GM18499 (cell line): ENCODE results near the gene PPP2R5E.
A peak's percentile ranks its signal among the peaks of the same experiment; 100 is the strongest.
"Not testable (repeated sequence)": the region's sequence is repeated elsewhere in the genome, so short reads cannot be mapped to it uniquely, and the experiment has no call there.

Source experiments
- ATAC-seq: cut with Tn5 transposase; IDR thresholded peaks from one replicate; pipeline ENCODE4 v1.9.1; 2021; ENCODE audit warnings: moderate number of reproducible peaks; ENCODE audit not compliant: insufficient read depth, unreplicated experiment

Gene PPP2R5E

DNA sequence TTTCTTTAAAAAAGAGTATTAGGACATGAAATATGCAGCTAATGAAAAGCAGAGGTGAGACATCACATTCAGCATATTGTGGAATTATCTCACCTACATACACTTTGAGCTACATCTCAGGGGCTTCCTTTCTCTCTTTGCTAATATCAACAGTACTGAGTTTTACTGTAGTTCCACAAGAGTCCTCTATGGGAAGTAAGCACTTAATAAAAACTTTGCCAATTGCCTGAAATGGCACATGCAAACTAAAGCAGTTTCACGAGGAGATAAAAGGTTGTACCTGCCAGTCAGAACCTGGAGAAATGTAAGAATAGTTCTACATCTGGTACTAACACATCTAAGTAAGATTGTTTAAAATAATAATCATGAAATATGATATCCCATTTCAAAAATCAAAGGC is 150.9 kb downstream of the PPP2R5E start:
- no peak for ATAC-seq

DNA sequence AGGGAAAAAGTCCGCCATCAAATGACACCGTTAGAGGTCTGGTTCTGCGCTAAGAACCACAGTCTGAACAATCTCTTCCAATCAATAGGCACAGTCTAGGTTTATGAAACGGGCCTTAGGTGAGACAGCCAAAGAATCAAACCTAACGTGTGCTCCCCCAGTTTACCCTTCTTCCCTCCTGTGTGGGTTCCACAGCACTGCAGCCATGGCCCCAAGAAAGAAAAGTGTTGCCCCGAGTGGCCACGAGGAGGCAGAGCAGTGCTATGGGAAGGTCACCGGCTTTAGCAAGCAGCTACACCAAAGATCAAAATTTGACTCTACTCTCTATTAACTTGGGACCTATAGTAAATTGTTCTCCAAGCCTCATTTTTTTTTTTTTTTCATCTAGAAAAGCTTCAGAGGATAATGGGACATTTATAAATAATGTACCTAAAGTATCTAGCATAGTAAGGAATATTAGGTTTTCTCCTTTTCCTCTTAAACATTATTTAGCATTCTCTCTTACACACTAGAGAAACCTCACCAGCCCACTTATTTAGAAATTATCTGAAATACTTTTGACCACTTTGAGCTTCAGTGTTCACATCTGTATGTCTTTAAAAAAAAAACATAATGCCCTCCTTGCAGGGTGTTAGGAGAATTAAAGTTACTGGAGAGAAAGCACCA is 154.3 kb downstream of the PPP2R5E start:
- no peak for ATAC-seq

DNA sequence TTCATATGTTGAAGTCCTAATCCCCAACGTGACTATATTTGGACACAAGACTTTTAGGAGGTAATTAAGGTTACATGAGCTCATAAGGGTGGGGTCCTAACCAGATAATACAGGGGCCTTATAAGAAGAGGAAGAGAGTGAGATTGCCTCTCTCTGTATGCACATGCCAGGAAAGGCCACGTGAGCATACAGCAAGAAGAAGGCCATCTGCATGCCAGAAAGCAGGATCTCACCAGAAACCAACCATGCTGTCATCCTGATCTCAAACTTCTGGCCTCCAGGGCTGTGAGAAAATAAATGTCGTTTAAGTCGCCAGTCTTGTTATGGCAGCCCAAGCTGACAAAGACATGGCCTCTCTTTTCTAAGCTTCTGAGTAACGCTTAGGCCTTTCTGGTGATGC is 155.5 kb downstream of the PPP2R5E start:
- no peak for ATAC-seq

DNA sequence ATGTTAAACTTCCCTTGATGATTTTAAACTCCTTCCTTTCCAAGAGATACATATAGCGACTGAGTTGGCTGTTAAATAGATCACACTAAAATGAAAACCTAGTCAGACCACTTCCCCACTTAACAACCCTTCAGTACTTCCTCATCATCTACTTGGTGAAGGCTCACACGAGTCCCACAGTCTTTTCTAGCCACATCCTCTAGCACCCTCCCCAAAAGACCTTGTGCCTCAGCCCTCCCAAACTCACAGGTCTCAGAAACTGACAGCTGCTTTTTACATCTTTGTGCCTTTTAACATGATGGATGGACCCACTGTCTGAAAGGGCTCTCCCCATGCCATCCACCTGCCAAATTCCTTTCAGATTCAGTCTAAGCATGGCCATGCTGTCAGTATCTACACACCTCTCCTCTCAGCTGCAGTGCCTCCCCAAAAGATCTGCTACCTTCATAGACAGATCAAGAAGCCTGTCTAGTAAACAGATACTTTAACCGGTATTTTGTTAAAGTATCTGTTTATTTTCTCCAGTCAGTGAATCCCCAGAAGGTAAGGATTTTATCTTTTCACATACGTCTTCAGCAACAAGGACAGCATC is 159.3 kb downstream of the PPP2R5E start:
- peak; percentile 99 for ATAC-seq

DNA sequence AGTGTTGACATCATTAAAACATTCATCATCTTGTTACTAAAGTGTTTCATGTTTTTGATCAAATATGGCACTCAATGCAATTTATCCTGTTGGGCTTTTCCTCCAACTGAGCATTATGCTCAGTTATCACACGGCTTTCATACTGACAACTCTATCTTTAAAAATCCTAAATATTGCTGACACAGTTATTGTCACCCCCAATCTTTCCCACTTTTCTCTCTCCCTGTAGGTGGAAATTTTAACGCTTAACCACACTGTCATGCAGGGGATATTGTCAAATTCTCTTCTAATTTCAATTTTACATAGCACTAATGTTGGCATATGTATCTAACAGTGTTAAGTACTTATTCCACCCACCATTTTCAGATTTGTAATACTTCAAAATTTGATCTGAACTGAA is 164.7 kb downstream of the PPP2R5E start:
- ATAC-seq = no peak

DNA sequence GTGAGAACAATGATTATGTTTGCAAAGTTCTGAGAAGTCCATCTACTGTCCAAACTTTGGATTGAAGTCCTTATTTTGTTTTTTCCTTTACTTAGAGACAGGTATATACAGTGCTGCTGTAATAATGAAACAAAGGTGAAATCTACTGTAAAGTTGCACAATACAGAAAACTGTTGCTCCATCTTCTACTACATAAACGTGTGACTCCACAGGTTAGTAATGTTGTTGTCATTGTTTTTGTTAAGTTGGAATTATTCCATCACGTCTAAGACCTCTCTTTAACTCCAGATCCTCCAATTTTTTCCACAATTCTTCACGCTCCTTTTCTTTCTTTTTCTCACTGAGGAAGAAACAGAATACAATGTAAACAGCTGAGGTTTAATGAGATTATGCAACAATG is 167.4 kb downstream of the PPP2R5E start:
- ATAC-seq = no peak

DNA sequence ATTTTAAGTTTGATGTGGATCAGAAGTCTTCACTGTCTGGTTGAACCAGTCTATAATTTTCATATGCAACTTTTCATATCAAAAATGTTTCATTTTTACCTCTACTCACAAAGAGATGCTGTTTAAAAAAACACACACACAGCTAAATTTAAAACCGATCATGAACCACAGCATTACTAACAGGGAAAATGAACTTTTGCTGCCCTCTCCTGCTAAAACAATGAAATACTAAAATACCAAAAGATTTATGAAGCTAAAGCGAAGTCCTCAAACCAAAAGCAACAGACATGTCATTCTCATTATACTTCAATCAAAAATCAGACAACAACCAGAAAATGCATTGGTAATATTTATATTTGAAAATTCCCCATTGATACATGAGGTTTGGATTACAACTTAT is 171.6 kb downstream of the PPP2R5E start:
- not testable (repeated sequence) for ATAC-seq

DNA sequence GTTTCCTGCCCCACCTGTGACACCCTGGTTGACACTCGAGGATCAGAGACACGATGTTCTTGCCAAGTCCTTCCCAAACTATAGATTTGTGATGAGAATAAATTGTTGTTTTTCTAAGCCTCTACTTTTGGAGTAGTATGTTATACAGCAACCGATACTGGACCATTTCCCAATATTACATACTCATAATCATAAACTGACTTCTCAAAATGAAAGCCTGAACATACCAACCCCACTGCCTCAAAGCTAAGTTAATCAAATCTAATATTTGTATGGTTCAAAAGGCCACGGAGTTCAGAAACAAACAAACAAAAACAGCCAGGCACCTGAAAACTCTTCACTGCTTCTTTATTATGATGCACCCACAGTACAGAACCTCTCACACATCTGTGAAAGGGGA is 172.1 kb downstream of the PPP2R5E start:
- ATAC-seq = no peak

DNA sequence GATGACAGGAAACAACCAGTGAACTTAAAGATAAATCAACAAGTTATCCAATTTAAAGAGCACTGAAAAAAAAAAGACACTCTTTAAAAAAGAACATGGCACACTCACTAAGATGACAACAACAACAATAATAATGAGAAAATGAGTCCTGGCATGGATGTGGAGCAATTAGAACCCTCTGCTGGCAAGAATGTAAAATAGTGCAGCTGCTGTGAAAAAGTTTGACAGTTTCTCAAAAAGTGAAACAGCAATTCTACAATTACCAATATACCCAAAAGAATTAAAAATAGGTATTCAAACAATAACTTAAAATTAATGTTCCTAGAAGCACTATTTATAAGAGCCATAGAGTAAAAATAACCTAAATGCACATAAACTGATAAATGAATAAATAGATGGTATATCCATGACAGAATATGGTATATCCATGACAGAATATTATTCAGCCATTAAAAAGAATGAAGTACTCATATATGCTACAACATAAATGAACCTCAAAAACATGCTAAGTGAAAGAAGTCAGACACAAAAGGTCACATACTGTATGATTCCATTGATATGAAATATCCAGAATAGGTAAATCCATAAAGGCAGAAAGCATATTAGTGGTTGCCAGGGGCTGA is 175.3 kb downstream of the PPP2R5E start:
- ATAC-seq = no peak

DNA sequence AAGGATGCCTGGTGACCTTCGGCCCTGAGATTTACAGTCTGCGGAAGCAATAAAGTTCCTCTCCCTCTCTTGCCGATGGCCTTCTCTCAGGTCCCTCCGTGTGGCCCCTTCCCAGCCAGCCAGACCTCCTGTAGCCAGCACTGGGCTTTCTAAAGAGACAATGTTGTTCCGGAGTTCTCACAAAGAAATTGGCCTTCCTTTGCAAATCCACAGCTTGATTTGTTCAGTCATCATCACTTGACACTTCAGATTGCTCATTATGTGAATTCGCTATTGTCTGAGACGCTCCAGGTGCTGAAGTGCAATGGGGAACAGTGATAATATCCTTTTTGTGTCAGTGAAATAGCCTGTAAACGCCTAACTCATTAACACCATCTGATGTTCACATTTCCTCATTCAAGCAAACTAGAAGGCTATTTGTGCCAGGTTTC is 180.8 kb downstream of the PPP2R5E start:
- no peak for ATAC-seq

DNA sequence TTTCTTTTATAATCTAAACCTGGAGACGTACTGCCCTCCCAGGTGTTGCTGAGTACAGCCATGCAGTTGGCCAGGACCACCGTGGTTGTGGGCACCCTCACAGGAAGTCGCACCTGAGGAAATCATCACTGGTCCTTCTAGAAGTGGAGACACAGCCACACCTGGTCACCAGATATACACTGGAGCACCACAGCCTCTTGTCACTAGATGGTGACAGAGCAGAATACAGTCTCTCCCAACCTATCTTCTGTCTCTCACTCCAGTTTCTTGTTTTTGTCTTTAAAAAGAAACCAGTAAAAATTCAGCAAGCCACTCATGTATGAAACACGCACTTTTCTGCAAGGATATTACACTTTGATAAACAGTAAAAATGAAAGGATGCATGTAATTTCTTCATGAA is 181.4 kb downstream of the PPP2R5E start:
- no peak for ATAC-seq

DNA sequence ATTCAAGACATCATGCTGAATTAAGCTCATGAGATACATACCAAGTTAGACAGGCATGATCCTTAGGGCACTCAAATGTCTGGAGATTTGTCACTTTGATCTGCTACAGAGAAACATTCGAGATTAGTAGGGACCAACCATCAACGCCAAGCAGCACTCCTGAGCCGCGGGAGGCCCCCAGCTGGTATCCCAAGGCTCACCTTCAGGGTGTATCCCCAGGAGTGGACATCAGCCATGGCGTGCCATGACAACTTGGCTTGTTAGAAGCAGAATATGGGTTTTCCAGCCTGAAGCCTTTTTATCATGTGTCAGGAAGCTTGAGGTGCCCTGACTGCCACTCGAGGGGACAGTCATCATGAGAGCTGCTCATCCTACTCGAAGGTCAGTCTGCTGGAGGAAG is 185.3 kb downstream of the PPP2R5E start:
- ATAC-seq = no peak

DNA sequence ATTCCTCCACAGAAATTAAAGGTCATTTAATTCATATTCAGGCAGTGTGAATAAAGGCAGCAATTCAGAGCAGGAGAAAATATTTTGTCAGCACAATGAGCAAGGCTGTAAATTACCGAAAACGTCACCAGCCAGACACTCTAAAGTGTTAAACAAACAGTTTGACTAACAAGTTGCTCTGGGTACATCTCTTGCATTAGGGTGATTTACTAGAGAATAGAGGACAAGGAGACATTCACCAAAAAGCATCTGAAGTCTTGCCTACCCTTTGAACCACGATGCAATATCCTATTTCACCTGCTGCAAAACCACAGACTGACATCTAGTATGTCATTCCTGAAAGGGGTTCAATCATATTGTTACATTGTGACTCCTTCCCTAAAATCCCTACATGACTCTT is 197.4 kb downstream of the PPP2R5E start:
- ATAC-seq = no peak

DNA sequence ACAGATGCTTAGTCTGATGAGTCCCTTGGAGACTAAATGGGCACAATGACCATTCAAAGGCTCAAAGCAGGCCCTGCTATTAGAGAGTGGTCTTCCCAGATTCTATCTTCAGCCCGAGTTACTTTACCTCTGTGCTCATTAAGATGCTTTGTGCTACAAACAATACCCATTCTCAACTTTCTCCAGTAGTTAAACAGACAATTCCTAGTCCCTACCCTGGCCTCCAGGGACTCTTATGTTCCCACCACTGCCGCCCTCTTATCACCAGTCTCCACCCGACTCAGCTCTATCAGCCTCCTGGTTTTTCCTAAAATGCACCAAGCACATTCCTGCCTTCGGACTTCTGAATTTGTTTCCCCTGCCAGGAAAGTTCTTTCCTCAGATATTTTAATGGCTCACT is 198.8 kb downstream of the PPP2R5E start:
- ATAC-seq = no peak

DNA sequence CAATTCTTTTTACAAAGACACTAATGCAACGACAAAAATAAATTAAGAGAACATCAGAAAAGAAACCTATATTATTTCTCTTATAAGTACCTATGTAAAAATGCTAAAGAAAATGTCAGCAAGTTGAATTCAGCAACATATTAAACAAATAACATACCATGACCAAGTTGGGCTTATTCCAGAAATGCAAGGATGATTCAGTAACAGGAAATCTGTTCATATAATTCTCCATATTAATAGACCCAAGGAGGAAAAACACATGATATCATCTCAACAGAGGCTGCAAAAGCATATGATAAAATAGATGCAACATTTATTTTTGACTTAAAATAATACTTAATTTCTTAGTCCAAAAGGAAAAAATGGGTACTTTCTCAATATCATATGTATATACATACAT is 199.3 kb downstream of the PPP2R5E start:
- ATAC-seq = no peak

DNA sequence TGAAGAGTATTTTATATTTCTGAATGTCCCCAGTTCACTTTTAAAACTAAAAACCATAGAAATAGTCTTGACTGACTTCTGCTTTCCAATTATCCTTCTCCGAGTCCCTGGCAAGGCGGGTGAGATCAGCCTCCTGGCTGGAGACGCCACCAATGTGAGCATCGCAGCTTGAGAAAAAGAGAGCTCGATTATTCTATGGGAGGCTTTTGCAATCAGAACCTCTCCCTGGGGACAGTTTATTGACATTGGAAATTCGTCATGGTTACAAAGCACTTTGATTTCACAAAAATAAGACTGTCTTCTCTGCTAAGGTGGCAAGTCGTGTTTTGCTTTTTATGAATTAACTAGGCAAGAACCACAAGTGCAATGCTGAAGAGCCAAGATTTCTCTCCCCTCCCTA is 200.8 kb downstream of the PPP2R5E start:
- no peak for ATAC-seq

DNA sequence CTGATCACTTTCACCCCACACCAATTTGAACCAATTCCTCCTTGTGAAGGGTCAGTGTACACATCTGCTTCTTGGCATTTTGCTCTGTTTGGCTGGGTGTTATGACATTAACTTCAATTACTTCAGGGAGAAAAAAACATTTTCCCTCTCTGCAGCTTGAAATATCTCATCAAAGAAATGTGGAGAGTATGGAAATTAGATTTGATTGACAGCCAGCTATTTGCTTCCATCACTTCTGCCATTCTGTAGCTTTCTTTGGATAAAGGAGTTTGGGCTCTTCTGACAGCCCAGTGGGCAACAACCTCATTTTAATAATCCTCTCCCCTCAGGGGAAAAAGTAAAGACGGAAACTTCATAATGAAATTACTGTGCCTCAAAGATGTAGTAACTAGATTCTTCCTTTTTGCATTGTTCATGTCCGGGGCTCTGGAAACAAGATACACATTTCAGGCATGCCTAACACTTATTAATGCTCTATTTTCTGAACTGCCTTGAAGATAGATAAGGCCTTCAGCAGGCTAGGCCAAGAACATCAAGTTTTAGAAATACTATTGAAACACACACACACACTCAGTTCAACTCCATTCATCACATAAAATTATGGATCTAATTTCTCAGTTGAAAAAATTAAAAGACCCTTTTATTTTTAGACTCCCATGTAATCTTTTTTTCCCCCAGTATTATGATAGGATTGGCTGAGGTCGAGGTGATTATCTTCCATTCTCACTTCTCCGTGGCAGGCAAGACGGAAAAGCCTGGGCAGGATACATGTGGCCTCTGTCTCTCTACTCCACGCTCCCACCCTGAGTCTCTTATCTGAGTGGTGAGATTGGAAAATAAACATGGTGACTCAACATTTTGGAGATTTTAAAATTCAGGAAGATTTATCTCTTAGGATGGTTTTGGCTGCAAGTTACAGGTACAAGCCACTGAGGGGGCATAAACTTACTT is 214.1 kb downstream of the PPP2R5E start:
- ATAC-seq = no peak

DNA sequence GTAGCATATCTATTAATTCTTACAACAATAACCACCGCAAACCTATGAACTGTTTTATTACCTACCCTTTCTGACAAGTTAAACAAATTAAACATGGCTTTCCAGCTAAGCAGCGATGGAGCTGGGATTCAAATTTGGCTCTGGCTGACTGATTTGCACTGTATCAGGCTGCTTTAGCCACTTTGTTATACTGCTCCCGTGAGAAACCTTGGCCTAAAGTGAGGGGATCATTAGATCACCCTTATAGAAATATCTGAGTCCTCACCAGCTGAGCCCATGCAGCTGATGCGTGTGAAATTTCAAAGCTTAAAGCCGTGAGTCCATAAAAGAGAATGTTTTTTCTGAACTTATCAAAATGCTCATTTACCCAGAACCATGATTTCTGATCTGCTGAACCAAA is 216.3 kb downstream of the PPP2R5E start:
- ATAC-seq = no peak

DNA sequence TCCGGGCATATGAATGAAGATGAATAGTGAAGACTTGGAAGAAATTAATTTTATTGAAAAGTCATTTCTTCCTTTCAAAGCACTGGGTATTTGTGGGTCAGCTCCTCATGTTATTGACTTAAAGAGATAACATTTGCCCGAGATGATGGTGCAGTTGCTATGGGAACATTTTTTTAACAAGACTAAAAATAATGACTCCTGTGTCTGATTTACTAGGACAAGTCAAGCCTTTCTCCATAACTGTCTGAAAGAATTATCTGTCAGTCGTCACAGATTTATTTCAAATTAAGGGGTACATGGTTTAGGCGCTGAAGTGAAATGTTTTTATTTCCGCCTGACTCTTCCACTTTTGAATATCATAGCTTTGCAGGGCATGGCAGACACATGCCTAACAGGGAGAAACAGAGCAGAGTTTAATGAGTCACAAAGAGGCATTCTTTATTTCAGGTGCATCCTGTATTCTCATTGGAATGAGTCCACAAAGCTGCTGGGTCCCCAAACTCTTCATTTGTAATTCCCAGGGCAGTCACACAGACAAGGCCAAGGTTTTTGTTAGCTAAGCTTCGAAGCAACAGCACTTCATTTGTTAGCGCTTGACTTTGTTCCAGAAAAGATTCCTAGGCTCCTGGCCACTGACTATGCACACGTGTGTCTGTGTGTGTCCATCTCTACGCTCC is 220.1 kb downstream of the PPP2R5E start:
- ATAC-seq = no peak

DNA sequence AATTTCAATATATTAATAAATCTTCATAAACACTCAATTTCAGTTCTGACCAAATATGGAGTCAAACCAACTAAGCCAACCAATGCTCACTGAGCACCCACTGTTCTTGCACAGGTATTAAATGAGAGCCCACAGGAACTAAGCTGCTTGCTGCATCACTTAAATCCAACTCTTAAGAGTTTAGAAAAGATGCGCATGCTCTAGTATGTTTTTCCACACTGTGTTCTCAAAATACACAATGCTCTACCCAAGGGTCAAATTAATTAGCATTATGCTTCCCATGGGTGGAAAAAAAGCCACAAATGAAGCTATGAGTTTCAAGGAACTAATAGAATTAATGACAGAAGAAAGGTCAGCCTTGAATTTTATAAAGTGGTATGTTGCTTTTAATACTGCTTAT is 220.7 kb downstream of the PPP2R5E start:
- no peak for ATAC-seq
